Muscle of back (tissue), 11 donors: Measurements from ENCODE around the gene ATF6. TPM values are rescaled to one million over a fixed set of nuclear protein-coding genes. Genes with fewer than 3 reads are reported as not detected.
A peak's percentile ranks its signal among the peaks of the same experiment; 100 is the strongest.
"Not testable (repeated sequence)": the region's sequence is repeated elsewhere in the genome, so short reads cannot be mapped to it uniquely, and the experiment has no call there.

Experiments used
- DNase-seq, 3 donors: peaks; one replicate each; pipeline versions ENCODE4 v3.0.0 to v3.0.0-alpha.2; 2013
- polyA plus RNA-seq, 10 donors: library from polyadenylated mRNA; unstranded; fragments of 120-200 nt; gene quantifications; one replicate each; pipeline ENCODE4 v1.2.1, GENCODE V29; 2013; ENCODE audit not compliant: insufficient read length in 10 of 10

ATF6 gene
- polyA plus RNA-seq, 10 donors: 14.5 to 20.5 (median 18.1) TPM

GRCh38 chr1:161731241-161731640 is 34.9 kb upstream of the ATF6 start:
- no peak for DNase-seq

DNA sequence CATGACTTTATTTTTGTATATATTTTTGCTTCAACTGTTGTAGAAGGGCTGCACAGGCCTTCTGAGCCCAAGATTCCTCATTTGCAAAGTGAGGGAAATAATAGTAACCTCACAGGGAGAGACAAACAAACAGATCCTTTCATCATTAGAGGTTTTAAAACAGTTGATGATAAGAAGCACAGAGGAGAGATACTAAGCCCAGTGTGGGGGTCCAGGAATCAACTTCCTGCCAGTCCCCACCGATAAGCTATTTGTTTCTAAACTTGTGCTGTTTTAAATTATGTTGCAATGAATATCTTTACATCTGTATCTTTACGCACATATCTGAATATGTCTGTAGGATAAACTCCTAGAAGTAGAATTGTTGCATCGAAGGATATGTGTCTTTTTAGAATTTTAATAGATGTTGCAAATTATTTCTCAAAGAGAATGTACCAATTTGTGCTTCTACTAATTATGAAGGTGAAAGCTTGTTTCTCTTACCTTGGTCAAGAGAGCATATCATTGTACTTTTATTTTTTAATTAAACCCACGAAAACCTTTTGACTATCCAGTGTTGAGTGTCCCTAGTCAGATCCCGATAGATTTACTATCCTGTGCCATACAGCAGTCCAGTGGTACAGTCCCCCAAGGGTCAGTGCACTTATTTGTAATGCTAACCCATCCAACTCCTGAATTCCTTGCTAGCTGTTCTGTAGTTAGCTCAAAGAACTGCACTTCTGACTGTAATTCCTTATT is 34.0 kb upstream of the ATF6 start:
- DNase-seq: no peak

DNA sequence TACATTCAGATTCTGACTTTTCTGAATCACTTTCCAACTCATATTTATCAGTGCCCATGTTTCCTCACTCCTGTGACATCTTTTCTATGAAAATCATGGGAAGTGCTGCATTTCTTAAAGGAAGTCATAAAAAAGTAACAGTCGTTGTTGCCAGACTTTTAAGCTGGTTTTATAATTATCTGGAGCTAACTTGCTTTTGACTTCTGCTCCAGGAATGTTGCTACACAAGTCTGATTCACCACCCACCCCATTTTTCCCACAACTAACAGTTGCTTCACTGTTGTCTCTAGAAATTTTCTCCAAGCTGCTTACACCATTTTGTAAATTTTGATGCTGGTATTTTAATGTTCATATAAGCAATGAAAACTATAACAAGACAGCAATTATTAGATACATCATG is 32.6 kb upstream of the ATF6 start:
- peak in 2 of 3 donors; percentile 45 to 79 for DNase-seq

DNA sequence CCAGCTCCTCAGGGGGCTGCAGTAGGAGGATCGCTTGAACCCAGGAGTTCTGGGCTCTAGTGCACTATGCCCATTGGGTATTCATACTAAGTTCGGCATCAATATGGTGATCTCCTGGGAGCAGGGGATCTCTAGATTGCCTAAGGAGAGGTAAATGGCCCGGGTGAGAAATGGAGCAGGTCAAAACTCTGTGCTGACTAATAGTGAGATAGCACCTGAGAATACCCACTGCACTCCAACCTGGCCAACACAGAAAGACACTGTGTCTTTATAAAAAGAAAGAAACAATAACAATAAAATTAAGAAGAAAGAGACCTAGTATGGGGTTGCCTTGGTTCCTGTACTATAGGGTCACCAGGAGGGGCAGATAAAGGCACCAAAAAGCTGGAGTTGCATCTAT is 30.3 kb upstream of the ATF6 start:
- no peak for DNase-seq

- peak in 1 of 3 donors; percentile 28 for DNase-seq
These were observed 29.7 kb upstream of the ATF6 start for GRCh38 chr1:161736335-161736969.

DNA sequence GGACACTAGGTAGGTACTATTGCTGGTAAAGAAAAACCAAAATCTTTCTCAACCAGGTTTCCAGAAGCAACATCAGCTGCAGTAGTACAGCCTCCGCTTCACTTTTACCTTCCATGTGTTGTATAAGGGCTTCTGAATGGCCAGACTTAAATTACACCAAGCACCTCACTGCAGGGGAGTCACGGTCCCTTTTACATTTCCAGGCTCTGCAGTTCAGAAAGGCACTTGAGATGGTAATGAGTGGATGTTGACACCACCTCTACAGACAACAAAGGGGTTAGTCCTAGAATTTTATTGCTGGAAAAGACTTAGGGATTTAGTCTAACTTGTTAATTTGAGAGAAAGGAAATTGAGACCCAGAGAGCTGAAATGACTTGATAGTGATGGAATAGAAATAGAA is 28.5 kb upstream of the ATF6 start:
- DNase-seq: no peak

DNA sequence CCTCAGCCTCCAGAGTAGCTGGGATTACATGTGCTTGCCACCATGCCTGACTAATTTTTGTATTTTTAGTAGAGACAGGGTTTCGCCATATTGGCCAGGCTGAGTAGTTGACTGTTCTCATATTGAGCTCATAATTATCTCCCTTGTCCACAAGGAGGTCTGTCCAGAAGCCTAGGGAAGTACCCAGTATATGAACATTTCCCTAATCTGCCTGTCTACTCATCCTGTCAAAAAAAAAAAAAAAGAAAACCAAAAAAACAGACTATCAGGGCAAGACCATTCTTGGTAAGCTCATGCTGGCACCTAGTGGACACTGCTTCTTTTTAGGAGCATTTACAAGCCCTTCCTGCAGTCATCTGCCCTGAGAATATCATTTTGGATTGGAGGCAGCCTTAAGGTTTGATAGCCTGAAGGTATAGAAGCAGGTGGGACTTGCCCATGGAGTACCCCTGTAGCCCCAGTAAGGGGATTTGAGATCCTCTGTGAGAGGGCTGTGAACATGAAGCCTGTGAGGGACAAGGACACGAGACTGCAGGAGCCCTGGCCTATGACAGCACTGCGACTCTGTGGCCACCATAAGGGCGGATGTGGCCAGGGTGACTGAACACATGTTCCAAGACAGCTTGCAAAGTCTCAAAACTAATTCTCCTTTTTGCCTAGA is 27.4 kb upstream of the ATF6 start:
- peak in 2 of 3 donors; percentile 44 to 56 for DNase-seq

- DNase-seq: no peak
These were observed 26.1 kb upstream of the ATF6 start for GRCh38 chr1:161739865-161740566.

DNA sequence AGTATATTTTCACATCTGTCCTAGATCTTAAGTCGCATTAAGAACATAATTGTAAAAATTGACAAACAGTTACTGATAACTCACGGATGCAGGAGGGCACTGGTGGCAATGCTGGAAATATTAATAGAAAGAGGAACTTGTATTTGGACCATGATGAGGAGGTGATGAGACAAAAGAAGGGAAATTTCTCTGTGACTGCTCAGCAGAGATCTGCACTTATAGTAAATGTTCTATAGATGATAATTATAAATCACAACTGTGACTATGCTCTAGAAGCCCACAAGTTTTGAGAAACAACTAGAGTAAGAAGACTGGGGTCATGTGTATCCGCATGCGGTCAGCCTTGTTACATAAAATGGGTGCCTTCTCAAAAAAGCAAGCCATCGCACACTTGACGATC is 25.2 kb upstream of the ATF6 start:
- no peak for DNase-seq

DNA sequence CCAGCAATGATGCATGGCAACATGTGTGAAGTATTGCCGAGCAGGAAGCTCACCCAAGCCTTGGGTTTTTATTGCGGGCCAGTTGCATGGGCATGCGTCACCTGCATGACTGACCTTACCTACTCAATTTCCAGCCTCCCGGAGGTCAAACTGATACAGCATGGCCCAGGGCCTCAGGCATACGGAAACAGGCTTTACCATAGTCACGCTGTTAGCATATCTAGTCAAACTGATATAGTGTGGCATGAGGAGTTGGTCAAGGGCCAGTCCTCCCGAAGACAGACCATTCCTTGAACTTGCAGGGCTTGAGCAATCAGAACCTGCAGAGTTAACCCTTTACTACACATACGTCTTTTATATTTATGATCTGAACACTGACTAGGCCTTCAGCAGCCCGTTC is 22.9 kb upstream of the ATF6 start:
- DNase-seq: no peak

DNA sequence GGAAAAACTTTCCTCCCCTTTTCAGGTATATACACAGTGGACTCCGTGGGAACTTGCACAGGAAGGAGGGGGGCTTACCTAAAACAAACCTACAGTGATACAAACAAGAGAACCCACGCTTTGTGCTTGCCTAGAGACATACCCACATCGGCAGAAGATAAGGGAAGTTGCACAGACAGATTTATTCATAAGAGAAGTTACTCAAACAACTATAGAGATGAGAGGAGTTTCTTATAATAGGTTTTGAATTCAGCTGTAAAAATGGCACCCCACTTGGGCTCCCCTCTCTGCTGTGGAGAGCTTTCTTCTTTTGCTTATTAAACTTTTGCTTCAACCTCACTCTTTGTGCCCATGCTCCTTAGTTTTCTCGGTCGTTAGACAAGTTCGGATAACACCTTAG is 18.3 kb upstream of the ATF6 start:
- DNase-seq: no peak

DNA sequence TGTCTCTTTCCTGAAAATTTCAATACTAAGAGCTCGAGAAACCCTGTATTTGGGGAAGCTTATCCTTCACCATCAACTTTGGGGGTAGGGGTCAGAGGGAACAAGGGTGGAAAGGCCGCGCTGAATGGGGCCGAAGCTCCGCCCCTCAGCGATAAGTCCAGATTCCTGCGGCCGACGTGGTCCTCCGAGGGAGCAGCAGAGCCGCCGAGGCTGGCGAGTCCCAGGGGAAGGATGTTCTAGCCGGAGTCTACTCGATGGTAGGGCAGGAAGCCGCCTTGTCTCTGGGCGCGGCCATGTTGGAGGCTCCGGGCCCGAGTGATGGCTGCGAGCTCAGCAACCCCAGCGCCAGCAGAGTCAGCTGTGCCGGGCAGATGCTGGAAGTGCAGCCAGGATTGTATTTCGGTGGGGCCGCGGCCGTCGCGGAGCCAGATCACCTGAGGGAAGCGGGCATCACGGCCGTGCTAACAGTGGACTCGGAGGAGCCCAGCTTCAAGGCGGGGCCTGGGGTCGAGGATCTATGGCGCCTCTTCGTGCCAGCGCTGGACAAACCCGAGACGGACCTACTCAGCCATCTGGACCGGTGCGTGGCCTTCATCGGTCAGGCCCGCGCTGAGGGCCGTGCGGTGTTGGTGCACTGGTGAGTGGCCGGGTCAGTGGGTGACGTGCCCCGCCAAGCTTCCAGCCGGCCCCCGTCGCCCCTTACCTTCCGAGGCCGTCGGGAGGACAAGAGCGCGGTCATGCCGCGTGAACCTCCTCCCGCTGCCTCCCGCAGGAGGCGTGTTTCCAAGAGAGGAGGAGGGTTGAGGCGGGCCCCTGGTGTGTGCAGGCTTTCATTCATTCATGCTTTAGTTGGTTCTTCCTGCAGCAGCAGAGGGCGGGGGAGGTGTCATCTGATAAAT is 16.4 kb upstream of the ATF6 start, which contains the start of gene DUSP12:
Gene DUSP12, plus strand, starts transcription at position 278 of the 899 bp plus-strand sequence. Its CDS starts 16 bp downstream, at position 294.
- peak; percentile 95 to 99 (median 95) for DNase-seq

DNA sequence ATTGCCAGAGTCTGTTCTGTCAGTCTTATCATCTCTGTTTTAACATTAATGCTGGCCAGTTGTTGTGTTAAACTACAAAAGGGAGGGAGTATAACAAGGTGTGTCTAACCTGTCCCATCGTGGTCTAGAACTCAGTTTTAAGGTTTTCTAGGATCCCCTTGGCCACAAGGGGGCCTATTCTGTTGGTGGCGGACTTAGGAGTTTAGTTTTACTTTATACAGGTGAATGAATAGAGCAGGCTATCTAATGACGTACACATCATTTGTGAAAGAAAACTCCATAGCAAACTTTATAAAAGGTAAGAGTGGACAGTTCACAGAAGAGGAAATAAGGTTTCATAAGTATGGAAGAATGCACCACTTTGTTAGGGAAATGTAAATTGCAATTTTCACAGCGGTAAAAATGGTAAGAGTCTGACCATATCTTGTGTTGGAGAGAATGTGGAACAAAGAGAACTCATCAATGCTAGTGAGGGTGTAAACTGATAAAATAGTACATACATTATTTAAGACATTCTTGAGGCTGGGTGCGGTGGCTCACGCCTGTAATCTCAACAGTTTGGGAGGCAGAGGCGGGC is 2.5 kb upstream of the ATF6 start:
- peak in 1 of 3 donors; percentile 11 for DNase-seq

DNA sequence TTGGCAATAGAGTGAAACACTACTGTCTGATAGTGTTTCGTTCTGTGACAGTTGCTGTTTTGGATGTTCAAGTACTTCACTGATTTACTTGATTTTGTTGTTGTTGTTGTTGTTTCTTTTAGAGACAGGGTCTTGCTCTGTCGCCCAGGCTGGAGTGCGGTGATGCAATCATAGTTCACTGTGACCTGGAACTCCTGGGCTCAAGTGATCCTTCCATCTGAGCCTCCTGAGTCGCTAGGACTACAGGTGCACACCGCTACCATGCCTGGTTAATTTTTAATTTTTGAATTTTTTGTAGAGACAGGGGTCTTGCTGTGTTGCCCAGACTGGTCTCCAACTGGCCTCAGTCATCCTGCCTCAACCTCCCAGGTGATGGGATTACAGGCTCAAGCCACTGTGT is 2.3 kb downstream of the ATF6 start:
- DNase-seq: no peak

- DNase-seq: no peak
These were observed 3.0 kb downstream of the ATF6 start for GRCh38 chr1:161768986-161769672.

DNA sequence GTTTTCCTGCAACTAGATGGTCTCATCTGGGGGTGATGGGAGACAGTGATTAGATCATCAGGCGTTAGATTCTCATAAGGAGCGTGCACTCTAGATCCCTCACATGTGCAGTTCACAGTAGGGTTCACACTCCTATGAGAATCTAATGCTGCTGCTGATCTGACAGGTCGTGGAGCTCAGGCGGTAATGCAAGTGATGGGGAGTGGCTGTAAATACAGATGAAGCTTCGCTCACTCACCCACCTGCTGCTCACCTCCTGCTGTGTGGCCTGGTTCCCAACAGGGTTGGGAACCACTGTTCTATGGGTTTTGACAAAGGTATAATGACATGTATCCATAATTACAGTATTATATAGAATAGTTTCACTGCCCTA is 3.5 kb downstream of the ATF6 start:
- DNase-seq: not testable (repeated sequence)

- DNase-seq: no peak
These were observed 4.1 kb downstream of the ATF6 start for GRCh38 chr1:161770250-161770649.

DNA sequence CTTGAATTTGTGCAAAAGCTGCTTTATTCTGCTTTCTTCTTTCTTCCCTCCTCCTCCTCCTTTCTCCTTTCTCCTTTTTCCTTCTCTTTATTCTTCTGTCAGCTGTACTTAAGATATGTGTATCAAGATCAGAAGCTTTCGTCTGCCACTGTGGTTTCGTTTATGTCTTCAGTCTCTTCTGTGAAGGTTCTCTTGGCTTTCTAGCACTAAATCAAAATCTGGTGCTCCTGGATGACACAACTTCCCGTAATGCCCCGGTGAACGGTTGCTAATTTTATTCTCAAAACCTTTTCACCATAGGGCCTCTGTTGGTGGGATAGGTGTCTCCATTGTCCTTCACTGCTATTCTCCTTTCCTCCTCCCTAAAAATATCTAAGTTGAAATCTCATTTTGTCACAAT is 5.0 kb downstream of the ATF6 start:
- DNase-seq: no peak

DNA sequence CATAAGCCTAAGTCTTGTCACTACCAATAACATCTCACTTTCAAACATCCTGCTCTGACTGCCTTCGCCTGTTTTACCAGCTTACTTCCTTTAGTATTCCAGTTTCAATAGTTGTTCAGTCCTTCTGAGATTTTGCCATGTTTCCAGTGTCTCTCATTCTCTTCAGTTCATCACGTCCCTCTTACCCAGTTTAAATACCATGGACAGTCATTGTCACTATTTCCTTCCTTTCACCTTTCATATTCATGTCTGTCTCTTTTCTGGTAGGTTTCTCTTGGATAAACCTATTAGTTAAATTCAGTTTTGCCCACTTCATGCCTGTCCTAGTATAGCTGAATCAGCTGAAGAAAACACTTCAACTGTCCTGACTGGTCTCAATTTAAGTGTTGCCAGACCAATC is 5.9 kb downstream of the ATF6 start:
- no peak for DNase-seq

DNA sequence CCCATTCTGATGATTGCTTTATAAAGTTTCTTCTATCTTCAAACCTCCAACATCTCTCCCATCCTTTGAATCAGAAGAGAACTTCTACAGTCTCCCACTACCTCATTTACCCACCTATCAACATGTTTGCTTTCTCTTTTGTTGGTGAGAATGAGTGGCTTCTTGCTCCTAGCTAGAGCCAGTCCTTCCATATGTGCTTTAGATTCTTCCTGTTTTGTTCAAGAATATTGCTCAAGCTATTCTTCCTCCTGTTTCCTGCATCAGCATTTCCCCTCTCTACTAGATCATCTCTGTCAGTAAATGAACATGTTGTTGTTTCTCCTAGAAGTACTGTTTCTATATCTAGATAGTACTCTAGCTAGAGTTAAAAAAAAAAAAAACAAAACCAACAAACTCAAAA is 6.3 kb downstream of the ATF6 start:
- peak in 1 of 3 donors; percentile 15 for DNase-seq
